Lung (tissue), 12 donors: Measurements from ENCODE around the gene ITK. TPM values are rescaled to one million over a fixed set of nuclear protein-coding genes. Genes with fewer than 3 reads are reported as not detected.

Source experiments
- ATAC-seq: fragments of 200-7000 bp; cut with Tn5 transposase; one replicate; pipeline ENCODE4 v1.9.1; 2020; ENCODE audit warnings: moderate number of reproducible peaks; ENCODE audit not compliant: insufficient read depth, low FRiP score
- DNase-seq, 3 donors: peaks; one replicate each; pipeline ENCODE4 v3.0.0-alpha.2; 2013 to 2017
- H3K27ac ChIP-seq, 2 donors: one replicate each; pipeline ENCODE4 v1.5.1; 2013; ENCODE audit warnings: mild to moderate bottlenecking in 2 of 2, moderate library complexity in 2 of 2, control low read depth in 1 of 2, inconsistent platforms in 1 of 2, low read depth in 1 of 2, low read length in 1 of 2
- H3K27me3 ChIP-seq, 3 donors: one replicate each; pipeline ENCODE4 v1.5.1; 2013; ENCODE audit warnings: low read length in 2 of 3; ENCODE audit not compliant: control insufficient read depth in 3 of 3, insufficient read depth in 3 of 3
- H3K36me3 ChIP-seq, 4 donors: one replicate each; pipeline ENCODE4 v1.5.1; 2013; ENCODE audit warnings: low read length in 4 of 4, mild to moderate bottlenecking in 1 of 4, moderate library complexity in 1 of 4; ENCODE audit not compliant: control insufficient read depth in 4 of 4, insufficient read depth in 4 of 4
- H3K4me1 ChIP-seq, 5 donors: one replicate each; pipeline ENCODE4 v1.5.1; 2013; ENCODE audit warnings: low read length in 5 of 5, mild to moderate bottlenecking in 2 of 5, moderate library complexity in 1 of 5; ENCODE audit not compliant: control insufficient read depth in 5 of 5, insufficient read depth in 5 of 5
- H3K4me3 ChIP-seq: one replicate; pipeline ENCODE4 v1.5.1; 2013; ENCODE audit warnings: mild to moderate bottlenecking, control low read depth, moderate library complexity
- H3K9ac ChIP-seq, 2 donors: one replicate each; pipeline ENCODE4 v1.5.1; 2013; ENCODE audit warnings: low read length in 2 of 2, control low read depth in 1 of 2; ENCODE audit not compliant: insufficient read depth in 1 of 2
- H3K9me3 ChIP-seq, 4 donors: one replicate each; pipeline ENCODE4 v1.5.1; 2013; ENCODE audit warnings: low read length in 3 of 4, mild to moderate bottlenecking in 1 of 4, moderate library complexity in 1 of 4; ENCODE audit not compliant: control insufficient read depth in 4 of 4, insufficient read depth in 3 of 4
- CTCF ChIP-seq: IDR thresholded peaks from 2 replicates; pipeline ENCODE4 v1.5.1; 2012; ENCODE audit warnings: mild to moderate bottlenecking; ENCODE audit errors: control extremely low read depth, extremely low read depth
- WGBS, 2 donors: extraction: QIAGEN DNeasy Blood & Tissue Kit; methylation state at CpG; one replicate each; pipeline ENCODE4 v1.1.7; 2013; 5-methylcytosine and 5-hydroxymethylcytosine counted together
- polyA plus RNA-seq, 2 donors: library from polyadenylated mRNA; stranded (reverse); fragments of 200-250 nt; gene quantifications; one replicate each; pipeline ENCODE4 v1.2.1, GENCODE V29; 2013
- total RNA-seq, 2 donors: library from RNA; depleted of rRNA in 1 of 2; stranded (reverse); fragments of >200 nt in 1 of 2; gene quantifications; one replicate each; pipeline ENCODE4 v1.2.1, GENCODE V29; 2014 to 2021
- donor health status: control.
- donor health status: control.
- donor health status: Bipolar disorder and iron deficiency.
- donor health status: healthy.
- donor health status: DM: yes; HTN: yes; CAD: no.

ITK gene
- total and polyA plus RNA-seq, 4 donors: 0.91 to 3.4 (median 2.8) TPM

- Histone ChIP-seq H3K36me3 (no peaks in the 10 kb centered on the region), H3K27ac (no peak overlapping the region), H3K4me1 (no peaks in the 10 kb centered on the region), H3K9me3 (no peaks in the 10 kb centered on the region), H3K4me3 (no peak overlapping the region), H3K9ac (no peak overlapping the region), H3K27me3 (no peaks in the 10 kb centered on the region)
- WGBS, 2 donors: 77 to 90% methylated on average over 4 of the region's 4 CpGs
- TF ChIP-seq CTCF: no peak
- ATAC-seq (no peak), DNase-seq (no peak)
Measured at GRCh38 chr5:157245476-157245875, 64.8 kb downstream of the ITK start.

- H3K36me3 ChIP-seq: no peaks in the 10 kb centered on the region
- no peak for TF ChIP-seq CTCF
- no peak for DNase-seq
- no peaks in the 10 kb centered on the region for H3K27me3 ChIP-seq
- no peak overlapping the region for H3K9ac ChIP-seq
- H3K9me3 ChIP-seq: no peaks in the 10 kb centered on the region
- H3K4me3 ChIP-seq: no peak overlapping the region
- no peak overlapping the region for H3K27ac ChIP-seq
- ATAC-seq: no peak
- no peaks in the 10 kb centered on the region for H3K4me1 ChIP-seq
- WGBS, 2 donors: 80 to 85% methylated on average over 4 of the region's 4 CpGs
Measured at GRCh38 chr5:157245886-157246285, 65.2 kb downstream of the ITK start.

DNA sequence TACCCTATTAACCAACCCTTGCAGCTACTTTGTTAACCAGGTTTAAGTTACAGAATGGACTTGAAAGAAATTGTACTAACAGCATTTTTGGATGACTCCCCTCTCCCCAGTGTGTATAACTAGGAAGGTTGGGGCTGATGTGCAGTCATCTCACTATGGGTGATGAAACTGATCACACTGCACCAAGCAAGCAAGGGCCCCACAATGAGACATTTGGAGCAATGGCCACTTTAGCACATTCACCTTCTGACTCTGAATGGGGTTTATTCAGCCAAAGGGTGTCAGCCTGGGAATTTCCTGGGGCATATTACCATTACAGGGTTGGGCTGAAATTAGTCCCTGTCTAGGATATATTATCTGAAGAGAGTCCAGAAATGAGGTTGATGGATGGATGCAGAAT lies 66.6 kb downstream of the ITK start:
- no peak for TF ChIP-seq CTCF
- H3K9me3 ChIP-seq: no peaks in the 10 kb centered on the region
- no peaks in the 10 kb centered on the region for H3K4me1 ChIP-seq
- no peak overlapping the region for H3K27ac ChIP-seq
- no peaks in the 10 kb centered on the region for H3K27me3 ChIP-seq
- no peak for ATAC-seq
- H3K9ac ChIP-seq: no peak overlapping the region
- DNase-seq: no peak
- no peaks in the 10 kb centered on the region for H3K36me3 ChIP-seq
- no peak overlapping the region for H3K4me3 ChIP-seq

- TF ChIP-seq CTCF: no peak
- WGBS, 2 donors: 69 to 71% methylated on average over 11 of the region's 11 CpGs
- ATAC-seq (no peak), DNase-seq (no peak)
- H3K36me3 ChIP-seq: no peaks in the 10 kb centered on the region
- no peaks in the 10 kb centered on the region for H3K27me3 ChIP-seq
- H3K4me3 ChIP-seq: no peak overlapping the region
- no peak overlapping the region for H3K27ac ChIP-seq
- no peaks in the 10 kb centered on the region for H3K9me3 ChIP-seq
- no peaks in the 10 kb centered on the region for H3K4me1 ChIP-seq
- H3K9ac ChIP-seq: no peak overlapping the region
Measured at GRCh38 chr5:157248821-157249470, 68.3 kb downstream of the ITK start.
